ENCODE data around the gene LITAFD.
"Not testable (repeated sequence)": the region's sequence is repeated elsewhere in the genome, so short reads cannot be mapped to it uniquely, and the experiment has no call there.

Gene LITAFD

DNA sequence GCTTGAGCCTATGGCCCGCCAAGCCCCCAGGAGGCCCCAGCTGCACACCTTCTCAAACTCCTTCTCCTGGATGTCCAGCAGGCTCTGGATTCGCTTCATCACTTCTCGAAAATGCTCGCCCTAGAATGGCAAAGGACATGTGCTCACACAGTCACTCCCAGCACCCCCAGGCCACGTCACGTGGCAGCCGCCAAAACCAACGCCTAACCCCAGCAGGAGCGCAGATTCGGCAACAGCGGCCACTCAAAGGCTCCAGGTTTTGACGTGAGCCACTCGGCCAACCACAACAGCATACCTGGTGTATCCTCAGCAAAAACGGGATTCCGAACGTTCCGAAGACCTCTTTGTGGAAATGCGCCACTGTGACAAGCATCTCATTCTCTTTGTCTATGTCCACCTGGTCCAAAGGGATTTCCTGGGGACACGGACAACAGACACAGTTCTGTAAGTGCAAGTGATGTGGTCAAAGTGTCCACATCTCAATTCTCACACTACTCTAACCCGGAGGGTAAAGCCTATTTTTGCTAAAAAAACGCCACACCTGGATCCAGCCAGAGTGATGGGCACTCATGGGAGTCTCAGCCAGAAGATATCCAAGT, 12.7 kb downstream of the LITAFD start:
- no peak for DNase-seq (ENCODE audit: low spot score)

DNA sequence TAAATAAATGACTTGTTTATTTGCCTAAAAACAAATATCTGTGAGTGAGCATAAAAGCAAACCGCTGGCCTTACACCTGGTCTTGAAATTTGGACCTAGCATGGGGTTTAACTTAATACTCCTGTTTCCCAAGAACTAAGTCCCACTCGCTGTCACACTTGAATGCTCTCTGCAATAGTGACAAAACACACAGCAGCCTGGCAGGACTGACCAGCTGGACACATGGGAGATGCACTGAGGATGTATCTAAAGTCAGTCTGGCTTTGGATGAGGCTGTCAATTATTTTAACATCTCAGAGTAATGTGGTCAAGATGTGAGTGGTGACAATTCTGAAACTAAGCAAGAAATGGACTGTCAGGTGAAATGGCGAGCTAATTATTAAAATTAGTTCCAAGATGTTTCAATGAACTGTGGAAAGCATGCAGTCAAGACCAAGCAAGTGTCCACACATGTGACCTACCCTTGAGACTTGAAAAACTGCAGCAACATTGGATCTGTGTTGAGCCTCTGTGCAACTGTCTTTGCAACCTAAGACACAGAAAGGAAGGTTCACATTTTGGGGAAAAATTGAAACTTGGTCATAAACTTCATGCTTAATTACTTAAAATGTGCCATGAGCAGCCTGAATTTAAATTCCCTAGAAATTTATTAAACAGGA, 16.6 kb downstream of the LITAFD start:
- DNase-seq (ENCODE audit: low spot score): no peak

- DNase-seq (ENCODE audit: low spot score): no peak
Observed at GRCh38 chr16:8899709-8900317, 17.7 kb downstream of the LITAFD start.

- DNase-seq (ENCODE audit: low spot score): no peak
Observed at GRCh38 chr16:8900343-8900742, 18.2 kb downstream of the LITAFD start.

GRCh38 chr16:8901320-8901861, 19.2 kb downstream of the LITAFD start:
- DNase-seq (ENCODE audit: low spot score): no peak

DNA sequence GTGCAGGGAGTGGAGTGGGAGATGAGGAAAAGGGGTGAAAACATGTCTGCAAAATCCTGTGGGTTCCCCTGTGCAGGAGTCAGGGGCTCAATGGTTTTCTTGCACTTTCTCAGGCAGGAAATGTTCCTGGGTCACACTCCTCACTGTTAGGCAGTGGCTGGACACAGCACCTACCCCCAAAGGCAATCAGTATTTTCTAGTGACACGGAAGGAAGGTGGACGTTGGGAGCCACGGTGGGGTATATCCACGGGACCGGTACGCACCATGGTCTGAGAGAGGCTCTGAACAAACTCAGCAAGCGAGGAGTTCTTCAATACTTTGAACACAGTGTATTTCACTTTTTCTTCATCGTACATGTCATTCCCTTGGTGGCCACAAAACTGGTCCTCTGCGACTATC, 20.9 kb downstream of the LITAFD start:
- DNase-seq (ENCODE audit: low spot score): no peak

- DNase-seq (ENCODE audit: low spot score): no peak
Observed at GRCh38 chr16:8904018-8904430, 21.9 kb downstream of the LITAFD start.

- DNase-seq (ENCODE audit: low spot score): no peak
Observed at GRCh38 chr16:8905168-8905762, 23.1 kb downstream of the LITAFD start.

DNA sequence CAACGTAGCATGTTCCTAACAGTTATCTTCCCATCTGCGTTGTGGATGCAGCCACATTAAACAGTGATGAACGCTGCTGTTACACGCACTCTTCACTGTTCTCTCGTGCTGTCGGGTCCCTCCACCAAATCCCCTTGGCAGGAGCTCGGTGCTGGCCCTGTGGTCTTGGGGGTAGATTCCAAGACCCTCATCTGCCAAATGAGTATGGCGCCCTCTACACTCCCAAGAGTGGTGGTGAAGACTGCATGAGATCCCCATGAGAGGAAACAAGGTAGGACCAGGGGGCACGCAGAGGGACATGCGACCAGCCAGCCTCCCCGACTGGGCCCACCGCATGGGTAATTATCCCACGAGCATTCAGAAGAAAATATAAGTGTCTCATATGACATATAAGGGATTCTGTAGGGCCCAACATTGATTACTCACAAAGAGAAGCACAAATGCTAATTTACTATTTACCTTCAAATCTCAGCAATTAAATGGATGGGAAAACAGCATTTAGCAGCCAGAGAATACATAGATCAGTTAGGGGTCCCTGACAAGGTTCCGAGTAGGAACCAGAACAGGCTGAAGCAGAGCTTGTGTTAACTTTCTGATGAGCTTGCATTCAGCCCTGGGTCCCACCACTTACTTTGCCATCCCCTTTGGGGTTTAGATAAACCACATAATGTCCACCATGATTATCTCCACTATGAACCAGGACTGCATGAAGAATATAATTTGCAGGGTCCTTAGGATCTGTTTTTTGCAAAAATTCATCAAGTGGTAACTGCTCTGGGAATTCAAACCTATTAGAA, 23.8 kb downstream of the LITAFD start:
- no peak for DNase-seq (ENCODE audit: low spot score)

GRCh38 chr16:8907096-8907495, 24.9 kb downstream of the LITAFD start:
- DNase-seq (ENCODE audit: low spot score): no peak

GRCh38 chr16:8908810-8909468, 26.8 kb downstream of the LITAFD start:
- no peak for DNase-seq (ENCODE audit: low spot score)

GRCh38 chr16:8910811-8911210, 28.7 kb downstream of the LITAFD start:
- no peak for DNase-seq (ENCODE audit: low spot score)

GRCh38 chr16:8912793-8913192, 30.6 kb downstream of the LITAFD start:
- DNase-seq (ENCODE audit: low spot score): no peak

GRCh38 chr16:8914098-8914497, 31.9 kb downstream of the LITAFD start:
- DNase-seq (ENCODE audit: low spot score): no peak

DNA sequence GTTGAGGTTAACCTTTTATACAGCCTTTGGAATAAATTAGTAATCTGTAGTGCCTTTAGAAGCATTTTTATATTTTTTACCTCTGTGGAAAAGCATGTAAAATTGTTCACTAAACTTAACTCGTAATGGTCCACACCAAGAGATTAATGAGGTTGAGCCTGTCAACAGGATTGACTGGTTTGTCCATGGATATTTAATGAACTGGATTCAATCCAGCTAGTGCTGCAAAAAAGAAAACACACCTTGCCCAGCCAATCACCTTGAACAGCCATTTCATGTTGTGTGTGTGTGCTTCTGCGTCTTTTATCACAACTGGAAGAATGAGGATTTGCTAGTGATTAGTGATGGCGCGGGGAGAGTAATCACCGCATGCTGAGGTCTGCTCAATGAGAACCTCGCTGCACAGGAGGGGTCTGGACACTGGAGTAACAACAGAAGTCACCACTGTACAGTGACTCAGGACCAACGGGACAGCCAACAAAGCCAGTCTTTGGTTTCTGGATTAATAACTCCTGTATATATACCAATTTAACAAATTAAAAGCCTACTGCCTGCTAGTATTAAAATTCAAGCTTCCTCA, 33.7 kb downstream of the LITAFD start:
- no peak for DNase-seq (ENCODE audit: low spot score)

DNA sequence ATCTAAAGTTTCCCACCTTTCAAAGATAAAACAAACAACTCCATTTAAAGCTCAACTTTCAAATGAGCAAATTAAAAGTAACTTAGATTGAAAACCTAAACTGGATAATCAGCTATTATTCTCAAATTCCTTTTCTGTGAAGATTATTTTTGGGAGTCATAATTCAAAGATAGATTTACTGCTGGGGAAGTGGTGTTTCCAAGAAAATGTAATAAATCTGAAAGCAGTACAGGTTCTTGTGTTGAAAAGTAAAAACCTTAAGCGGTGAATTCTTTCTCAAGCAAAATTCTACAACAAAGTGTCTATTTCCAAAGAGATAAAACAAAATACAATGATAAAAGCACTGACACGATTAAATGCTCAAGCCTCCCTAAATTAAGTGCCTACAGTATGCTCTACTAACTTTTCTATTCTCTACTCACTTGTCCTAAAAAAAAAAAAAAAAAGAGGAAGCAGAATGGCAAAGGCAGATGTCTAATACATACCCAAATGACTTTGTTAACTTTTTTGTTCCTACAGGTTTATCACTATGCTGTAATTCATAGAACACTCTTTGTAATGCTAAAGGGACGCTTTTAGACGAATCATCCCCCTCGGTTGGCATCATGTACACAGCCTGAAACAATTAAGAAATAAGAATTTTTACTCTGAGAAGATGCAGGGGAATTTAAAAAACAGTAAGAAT, 34.5 kb downstream of the LITAFD start:
- no peak for DNase-seq (ENCODE audit: low spot score)

DNA sequence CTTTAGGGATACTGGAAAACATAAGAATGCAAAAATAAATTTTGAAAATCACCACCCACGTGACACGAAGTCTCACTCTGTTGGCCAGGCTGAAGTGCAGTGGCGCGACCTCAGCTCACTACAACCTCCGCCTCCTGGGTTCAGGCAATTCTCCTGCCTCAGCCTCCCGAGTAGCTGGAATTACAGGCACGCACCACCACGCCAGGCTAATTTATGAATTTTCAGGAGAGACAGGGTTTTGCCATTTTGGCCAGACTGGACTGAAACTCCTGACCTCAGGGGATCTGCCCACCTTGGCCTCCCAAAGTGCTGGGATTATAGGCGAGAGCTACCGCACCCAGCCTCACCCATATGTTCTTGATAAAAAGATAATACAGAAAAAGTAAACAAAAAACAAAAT, 35.2 kb downstream of the LITAFD start:
- DNase-seq (ENCODE audit: low spot score): not testable (repeated sequence)

GRCh38 chr16:8919089-8919933, 37.2 kb downstream of the LITAFD start:
- no peak for DNase-seq (ENCODE audit: low spot score)

DNA sequence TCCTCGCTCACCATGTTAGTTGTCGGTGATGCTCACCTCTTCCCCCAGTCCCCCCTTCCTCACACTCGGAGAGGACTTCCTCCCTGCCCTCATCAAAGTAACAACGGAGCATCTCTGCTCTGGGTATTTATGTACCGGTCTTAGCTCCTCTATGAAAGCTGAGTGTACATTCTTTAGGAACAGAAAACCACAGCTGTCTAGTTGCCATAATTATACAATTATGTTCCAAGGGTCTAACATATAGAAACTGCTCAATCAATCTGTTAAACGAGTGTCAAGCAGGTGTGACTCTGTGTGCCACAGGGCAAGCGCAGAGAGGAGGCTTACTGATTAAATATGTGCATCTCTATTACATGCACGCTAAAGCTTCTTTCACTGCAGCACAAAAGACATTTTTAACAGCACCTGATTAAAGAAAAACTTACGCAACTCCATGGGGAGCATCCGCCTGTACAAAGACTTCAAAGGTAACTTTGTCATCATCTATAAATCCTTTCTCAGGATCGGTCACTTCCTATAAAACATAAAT, 37.8 kb downstream of the LITAFD start:
- DNase-seq (ENCODE audit: low spot score): no peak

Data from LoVo (cell line).